ENCODE results near the gene SPTBN5.

GRCh38 chr15:41896566-41896965 is 2.7 kb upstream of the SPTBN5 start:
- TF ChIP-seq POLR2A (IDR thresholded peaks at IDR 0.05) (no peak), CTCF (IDR thresholded peaks at IDR 0.05) (no peak)
